Suppressor macrophage treated with lipopolysaccharide for 1 hour (primary cell): ENCODE measurements around the gene TRMO.
"Not testable (repeated sequence)": the region's sequence is repeated elsewhere in the genome, so short reads cannot be mapped to it uniquely, and the experiment has no call there.

Experiments
- DNase-seq, 3 donors: peaks; one replicate each; pipeline ENCODE4 v3.0.0-alpha.2; 2020 to 2022

TRMO gene, protein sequence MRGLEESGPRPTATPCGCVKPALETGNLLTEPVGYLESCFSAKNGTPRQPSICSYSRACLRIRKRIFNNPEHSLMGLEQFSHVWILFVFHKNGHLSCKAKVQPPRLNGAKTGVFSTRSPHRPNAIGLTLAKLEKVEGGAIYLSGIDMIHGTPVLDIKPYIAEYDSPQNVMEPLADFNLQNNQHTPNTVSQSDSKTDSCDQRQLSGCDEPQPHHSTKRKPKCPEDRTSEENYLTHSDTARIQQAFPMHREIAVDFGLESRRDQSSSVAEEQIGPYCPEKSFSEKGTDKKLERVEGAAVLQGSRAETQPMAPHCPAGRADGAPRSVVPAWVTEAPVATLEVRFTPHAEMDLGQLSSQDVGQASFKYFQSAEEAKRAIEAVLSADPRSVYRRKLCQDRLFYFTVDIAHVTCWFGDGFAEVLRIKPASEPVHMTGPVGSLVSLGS

GRCh38 chr9:97921959-97922724 is at the start of gene TRMO:
Gene TRMO, minus strand, starts transcription at chr9:97922500. Its CDS starts 7 bp downstream, at chr9:97922493.
- peak; percentile 99 for DNase-seq

DNA sequence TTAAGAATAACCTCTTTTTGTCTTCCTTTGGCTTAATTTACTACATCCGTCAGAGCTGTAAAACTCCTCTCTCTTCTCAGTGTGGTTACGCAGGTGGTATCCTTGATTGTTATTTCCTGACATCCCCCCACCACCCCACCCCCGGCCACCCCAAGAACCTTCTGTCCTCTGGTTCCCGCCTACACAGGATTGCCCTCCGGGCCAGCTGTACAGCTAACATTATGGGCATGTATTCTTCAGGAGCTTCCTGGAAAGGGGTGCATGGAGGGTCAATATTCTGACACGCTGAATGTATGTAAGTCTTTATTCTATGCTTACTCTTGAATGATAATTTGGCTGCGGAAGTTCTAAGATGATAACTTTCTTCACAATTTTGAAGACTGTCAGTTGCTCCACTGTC is 47.9 kb upstream of the TRMO start:
- DNase-seq: no peak

DNA sequence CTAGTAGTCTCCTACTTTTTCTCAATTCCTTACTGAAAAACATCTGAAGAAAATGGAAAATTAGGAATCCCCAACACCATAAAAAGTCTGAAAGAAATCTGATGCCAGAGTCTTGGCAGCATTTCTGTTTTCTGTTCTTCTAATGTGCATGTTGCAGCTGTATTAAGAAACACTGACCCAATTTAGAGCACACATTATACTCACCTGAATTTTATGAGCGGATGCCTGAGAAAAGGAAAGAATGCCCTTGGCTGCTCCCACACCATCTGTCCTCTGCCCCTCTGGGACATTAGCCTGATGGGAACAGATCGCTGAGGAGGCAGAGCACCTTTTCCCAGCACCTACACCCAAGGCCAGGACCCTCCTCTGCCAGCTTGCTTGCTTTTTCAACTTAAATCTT is 46.7 kb upstream of the TRMO start:
- no peak for DNase-seq

GRCh38 chr9:97966493-97966892 is 44.2 kb upstream of the TRMO start:
- no peak for DNase-seq

DNA sequence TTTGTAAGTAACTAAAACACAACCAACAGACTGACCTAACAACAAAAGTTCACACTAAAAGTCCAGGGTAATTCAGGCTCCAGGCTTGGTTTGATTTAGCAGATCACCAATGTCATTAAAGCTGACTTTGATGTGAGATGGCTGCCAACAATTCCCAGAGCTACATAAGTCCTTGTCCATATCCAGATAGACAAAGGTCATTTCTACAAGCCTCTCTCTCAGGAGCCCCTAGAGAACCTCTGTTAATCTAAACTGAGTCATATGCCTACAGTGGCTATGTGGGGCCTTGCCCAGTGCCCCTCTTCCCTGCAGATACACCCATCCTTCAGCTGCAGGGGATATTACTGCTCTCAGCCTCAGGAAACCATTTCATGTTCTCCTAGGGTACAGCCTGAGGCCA is 42.6 kb upstream of the TRMO start:
- DNase-seq: no peak

DNA sequence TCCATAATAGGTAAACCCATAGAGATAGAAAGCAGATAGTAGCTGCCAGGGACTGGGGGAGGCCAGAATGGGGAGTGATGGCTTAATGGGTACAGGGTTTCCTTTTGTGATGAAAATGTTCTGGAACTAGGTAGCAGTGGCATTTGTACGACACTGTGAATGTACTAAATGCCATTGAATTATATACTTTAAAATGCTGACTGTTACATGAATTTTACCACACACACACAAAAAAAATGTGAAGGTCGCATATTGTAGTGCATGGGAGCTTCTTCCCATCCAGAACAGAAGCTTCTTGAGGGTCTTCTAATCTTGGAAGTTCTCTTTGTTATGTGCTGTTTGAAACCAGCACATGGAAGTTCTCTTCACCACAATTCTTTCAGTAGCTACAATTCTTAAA is 40.9 kb upstream of the TRMO start:
- DNase-seq: no peak

DNA sequence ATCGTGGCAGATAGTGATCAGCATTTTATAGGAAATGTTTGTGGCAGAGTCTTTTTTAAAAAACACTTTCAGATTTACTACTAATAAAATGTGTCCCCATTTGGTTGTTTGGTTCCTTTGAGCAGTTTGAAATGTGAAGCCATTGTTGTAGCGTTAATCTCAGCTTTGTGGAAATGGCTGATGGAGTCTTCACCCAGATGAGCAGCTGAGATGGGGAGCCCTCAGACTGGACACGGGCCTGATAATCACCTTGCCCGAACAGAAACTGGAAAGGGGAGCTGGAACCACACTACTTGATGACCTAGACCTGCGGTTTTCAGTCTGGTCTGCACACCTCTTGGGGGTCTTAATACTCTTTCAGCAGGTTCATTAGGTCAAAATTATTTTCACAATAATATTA is 40.3 kb upstream of the TRMO start:
- DNase-seq: no peak

DNA sequence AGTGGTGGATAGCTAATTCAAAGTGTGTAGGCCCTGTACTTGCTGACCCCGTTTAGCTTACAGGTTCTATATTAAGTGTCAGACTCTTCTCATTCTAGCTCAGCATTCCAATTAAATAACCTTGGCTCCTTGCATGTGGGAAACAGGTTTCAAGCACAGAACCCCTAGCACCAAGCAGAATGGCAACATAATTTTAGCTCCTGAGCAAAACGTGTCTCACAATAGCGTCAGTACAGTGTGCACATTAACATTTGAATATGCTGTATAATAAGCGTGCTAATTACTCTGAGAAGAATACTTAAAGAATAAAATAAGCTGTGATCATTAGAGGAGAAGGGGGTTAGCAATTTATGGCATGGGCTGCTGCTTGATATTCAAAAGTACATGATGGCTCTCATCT is 39.8 kb upstream of the TRMO start:
- DNase-seq: no peak

DNA sequence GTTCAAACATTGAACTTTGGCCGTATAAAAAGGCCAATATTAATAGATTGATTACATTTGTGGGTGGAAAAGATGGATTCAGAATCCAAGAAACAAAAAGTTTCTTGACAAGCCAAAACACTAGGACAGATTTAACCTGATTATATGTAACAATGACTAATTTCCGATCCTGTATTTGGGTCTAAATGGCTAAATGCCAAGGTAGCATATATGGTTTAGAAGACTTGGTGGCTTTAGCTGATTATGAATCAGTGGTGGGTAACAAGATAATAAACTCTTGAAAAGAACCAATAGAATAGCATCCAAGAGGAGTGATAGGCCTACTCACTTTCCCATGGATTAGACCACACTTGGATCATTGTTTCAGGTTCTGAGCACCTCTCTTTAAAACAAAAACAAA is 39.1 kb upstream of the TRMO start:
- DNase-seq: no peak

GRCh38 chr9:97960678-97961328 is 38.5 kb upstream of the TRMO start:
- not testable (repeated sequence) for DNase-seq

GRCh38 chr9:97959585-97959984 is 37.3 kb upstream of the TRMO start:
- no peak for DNase-seq

- DNase-seq: no peak
Measured at GRCh38 chr9:97958812-97959511, 36.7 kb upstream of the TRMO start.

DNA sequence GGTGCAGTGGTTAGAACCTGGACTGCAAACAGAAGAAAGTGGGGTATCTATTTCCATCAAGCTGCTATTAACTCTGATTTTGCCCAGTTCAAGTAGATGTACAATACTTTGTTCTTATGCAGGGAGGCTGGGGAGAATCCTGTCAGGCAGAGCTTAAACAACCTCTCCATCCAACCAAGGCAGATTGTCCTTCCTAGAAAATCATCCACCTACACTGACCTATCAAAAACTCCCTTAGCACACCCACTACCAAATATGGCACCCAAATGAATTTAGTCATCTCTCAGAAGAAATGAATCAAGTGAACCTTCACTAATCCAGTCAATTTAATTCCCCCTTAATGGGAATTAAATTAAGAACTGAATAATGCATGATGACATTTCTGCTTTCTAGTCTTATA is 34.0 kb upstream of the TRMO start:
- DNase-seq: peak in 1 of 3 donors; percentile 16

DNA sequence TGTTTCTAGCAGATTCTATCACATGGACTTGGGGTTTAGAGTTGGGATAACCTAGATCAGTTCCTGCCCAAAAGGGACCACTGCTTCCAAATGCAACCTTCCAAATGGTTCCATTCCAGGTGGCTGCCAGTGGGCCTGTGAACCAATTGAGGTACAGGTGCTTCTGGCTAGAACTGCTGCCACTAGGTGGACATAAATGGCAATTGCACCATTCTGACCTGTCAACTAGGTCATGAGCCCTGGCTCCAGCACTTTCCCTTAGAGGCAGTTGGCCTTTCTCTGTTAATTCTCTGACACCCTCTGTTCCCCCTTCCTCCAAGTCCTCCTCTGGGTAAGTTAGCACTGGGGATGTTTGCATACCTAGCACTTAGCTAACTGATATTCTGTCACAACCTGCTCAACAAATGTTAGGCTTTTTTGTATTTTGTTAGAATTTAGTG is 32.3 kb upstream of the TRMO start:
- peak; percentile 34 to 46 (median 36) for DNase-seq

DNA sequence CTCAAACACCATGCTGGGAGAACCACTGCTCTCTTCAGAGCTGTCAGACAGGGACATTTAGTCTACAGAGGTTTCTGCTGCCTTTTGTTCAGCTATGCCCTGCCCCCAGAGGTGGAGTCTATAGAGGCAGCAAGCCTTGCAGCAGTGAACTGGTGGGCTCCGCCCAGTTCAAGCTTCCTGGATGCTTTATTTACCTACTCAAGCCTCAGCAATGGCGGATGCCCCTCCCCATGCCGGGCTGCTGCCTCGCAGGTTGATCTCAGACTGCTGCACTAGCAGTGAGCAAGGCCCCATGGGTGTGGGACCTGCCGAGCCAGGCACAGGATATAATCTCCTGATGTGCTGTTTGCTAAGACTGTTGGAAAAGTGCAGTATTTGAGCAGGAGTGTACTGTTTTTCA is 28.6 kb upstream of the TRMO start:
- DNase-seq: not testable (repeated sequence)

- not testable (repeated sequence) for DNase-seq
Measured at GRCh38 chr9:97947094-97947493, 24.8 kb upstream of the TRMO start.

GRCh38 chr9:97945470-97945869 is 23.2 kb upstream of the TRMO start:
- DNase-seq: not testable (repeated sequence)

DNA sequence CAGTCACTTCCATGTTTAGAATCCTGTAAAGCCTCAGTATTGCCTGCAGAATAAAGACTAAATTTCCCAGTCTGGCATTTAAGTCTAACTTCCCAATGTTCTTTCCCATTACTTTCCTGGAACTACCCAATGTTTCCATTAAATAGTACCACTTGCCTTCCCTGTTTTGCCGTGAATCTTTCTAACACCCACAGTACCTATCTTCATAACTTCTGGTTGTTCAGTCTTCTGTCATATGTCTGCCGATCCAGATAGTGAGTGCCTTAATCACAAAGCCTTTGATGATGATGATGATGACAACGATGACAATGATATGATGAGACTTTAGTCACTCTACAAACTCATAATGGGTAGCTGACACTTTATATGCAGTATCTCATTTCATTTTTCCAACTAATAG is 22.3 kb upstream of the TRMO start:
- DNase-seq: no peak

- no peak for DNase-seq
Measured at GRCh38 chr9:97943308-97943855, 21.1 kb upstream of the TRMO start.

DNA sequence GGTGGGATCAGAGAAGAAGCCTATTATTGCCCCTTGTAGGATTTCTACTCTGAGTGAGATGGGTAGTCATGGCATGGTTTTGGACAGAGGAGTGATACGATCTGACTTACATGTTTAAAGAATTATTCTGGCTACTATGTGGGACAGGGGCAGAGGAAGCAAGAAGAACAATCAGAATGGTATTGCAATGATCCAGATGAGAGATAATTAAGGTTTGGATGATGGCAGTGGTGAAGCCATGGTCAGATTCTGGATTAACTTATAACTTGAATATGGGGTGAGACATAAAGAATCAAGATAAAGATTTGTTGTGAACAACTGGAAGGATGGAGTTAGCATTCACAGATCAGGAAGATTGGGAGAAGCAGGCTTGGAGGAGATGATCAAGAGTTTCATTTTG is 19.0 kb upstream of the TRMO start:
- DNase-seq: no peak

- no peak for DNase-seq
Measured at GRCh38 chr9:97940741-97941140, 18.4 kb upstream of the TRMO start.

DNA sequence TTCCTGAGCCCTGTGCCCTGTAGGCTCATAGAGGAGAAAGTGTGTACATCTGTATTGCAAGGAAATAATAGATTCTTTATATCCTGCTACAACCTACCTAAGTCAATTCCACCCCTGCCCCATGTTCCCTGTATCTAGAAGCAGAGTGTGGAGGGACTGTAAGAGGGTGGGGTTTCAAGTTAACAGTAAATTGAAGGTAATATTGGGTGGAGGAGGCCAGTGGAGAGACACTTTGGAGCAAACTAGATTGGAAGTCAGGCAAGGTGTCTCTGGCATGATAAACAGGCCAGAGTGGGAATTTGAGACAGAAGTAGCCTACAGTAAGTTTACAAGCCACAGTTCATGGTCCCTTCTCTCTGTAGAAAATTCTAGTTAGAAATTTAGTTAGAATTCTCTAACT is 17.9 kb upstream of the TRMO start:
- DNase-seq: no peak
